Cardiac fibroblast (primary cell): ENCODE results near the gene ULK4.
"Not testable (repeated sequence)": the region's sequence is repeated elsewhere in the genome, so short reads cannot be mapped to it uniquely, and the experiment has no call there.

Experiments
- DNase-seq, 2 donors: peaks; one replicate each; pipeline versions ENCODE4 v3.0.0 to v3.0.0-alpha.2; 2010; ENCODE audit warnings: low read depth in 2 of 2
- H3K4me3 ChIP-seq, 2 donors: replicated peaks in 1 of 2; 1 replicate in 1 of 2; 2 replicates in 1 of 2; pipeline ENCODE4 v1.5.1; 2011; ENCODE audit warnings: low read depth in 2 of 2, low read length in 2 of 2, mild to moderate bottlenecking in 2 of 2, moderate library complexity in 1 of 2
- CTCF ChIP-seq: IDR thresholded peaks from one replicate; pipeline ENCODE4 v1.5.1; 2011; ENCODE audit warnings: low read depth, mild to moderate bottlenecking, low read length, inconsistent platforms

The ULK4 gene

GRCh38 chr3:41893977-41894376, 67.9 kb downstream of the ULK4 start:
- no peak overlapping the region for H3K4me3 ChIP-seq
- peak; percentile 33 for TF ChIP-seq CTCF
- DNase-seq: peak; percentile 79

GRCh38 chr3:41888368-41889076, 73.4 kb downstream of the ULK4 start:
- no peak for TF ChIP-seq CTCF
- DNase-seq: no peak

GRCh38 chr3:41882956-41883355, 78.9 kb downstream of the ULK4 start:
- no peak overlapping the region for H3K4me3 ChIP-seq
- TF ChIP-seq CTCF: no peak
- DNase-seq: no peak

More at GRCh38 chr3:41888368-41889076, 73.4 kb downstream of the ULK4 start:
- no peak overlapping the region for H3K4me3 ChIP-seq

GRCh38 chr3:41881233-41881821, 80.6 kb downstream of the ULK4 start:
- peak; percentile 63 to 69 for DNase-seq
- H3K4me3 ChIP-seq: no peak overlapping the region
- peak; percentile 60 for TF ChIP-seq CTCF

GRCh38 chr3:41880387-41880786, 81.5 kb downstream of the ULK4 start:
- no peak overlapping the region for H3K4me3 ChIP-seq
- no peak for TF ChIP-seq CTCF
- DNase-seq: no peak

- not testable (repeated sequence) for DNase-seq
These were observed 84.2 kb downstream of the ULK4 start for GRCh38 chr3:41877741-41878140.

GRCh38 chr3:41874022-41874421, 87.9 kb downstream of the ULK4 start:
- DNase-seq: no peak
- no peak overlapping the region for H3K4me3 ChIP-seq
- no peak for TF ChIP-seq CTCF

More at GRCh38 chr3:41877741-41878140, 84.2 kb downstream of the ULK4 start:
- not testable (repeated sequence) for H3K4me3 ChIP-seq
